Mesodermal cell (in vitro differentiated cells): ENCODE results near the gene PDGFRB.

Source experiments
- H3K27ac ChIP-seq: 2 replicates; pipeline ENCODE4 v1.7.0; 2013; ENCODE audit warnings: mild to moderate bottlenecking, low read depth, low read length, moderate library complexity; ENCODE audit not compliant: severe bottlenecking
- H3K36me3 ChIP-seq: 2 replicates; pipeline ENCODE4 v1.7.1; 2013; ENCODE audit warnings: mild to moderate bottlenecking, low read length, moderate library complexity; ENCODE audit not compliant: control insufficient read depth, insufficient read depth
- H3K4me1 ChIP-seq: one replicate; pipeline ENCODE4 v1.7.1; 2013; ENCODE audit warnings: mild to moderate bottlenecking, low read length; ENCODE audit not compliant: insufficient read depth, control insufficient read depth, poor library complexity, severe bottlenecking
- H3K4me3 ChIP-seq: 2 replicates; pipeline ENCODE4 v1.7.0; 2013; ENCODE audit warnings: low read length, control low read depth, mild to moderate bottlenecking; ENCODE audit not compliant: insufficient read depth, poor library complexity, severe bottlenecking; ENCODE audit errors: extremely low read depth
- H3K9me3 ChIP-seq: 2 replicates; pipeline ENCODE4 v1.7.1; 2013; ENCODE audit warnings: mild to moderate bottlenecking, low read length, moderate library complexity; ENCODE audit not compliant: control insufficient read depth
- WGBS, 2 experiments: methylation state at CpG; one replicate each; pipeline ENCODE4 v1.1.5; 2013; ENCODE audit warnings: missing lambda C conversion rate in 2 of 2; ENCODE audit not compliant: insufficient coverage in 2 of 2; 5-methylcytosine and 5-hydroxymethylcytosine counted together

The PDGFRB gene

DNA sequence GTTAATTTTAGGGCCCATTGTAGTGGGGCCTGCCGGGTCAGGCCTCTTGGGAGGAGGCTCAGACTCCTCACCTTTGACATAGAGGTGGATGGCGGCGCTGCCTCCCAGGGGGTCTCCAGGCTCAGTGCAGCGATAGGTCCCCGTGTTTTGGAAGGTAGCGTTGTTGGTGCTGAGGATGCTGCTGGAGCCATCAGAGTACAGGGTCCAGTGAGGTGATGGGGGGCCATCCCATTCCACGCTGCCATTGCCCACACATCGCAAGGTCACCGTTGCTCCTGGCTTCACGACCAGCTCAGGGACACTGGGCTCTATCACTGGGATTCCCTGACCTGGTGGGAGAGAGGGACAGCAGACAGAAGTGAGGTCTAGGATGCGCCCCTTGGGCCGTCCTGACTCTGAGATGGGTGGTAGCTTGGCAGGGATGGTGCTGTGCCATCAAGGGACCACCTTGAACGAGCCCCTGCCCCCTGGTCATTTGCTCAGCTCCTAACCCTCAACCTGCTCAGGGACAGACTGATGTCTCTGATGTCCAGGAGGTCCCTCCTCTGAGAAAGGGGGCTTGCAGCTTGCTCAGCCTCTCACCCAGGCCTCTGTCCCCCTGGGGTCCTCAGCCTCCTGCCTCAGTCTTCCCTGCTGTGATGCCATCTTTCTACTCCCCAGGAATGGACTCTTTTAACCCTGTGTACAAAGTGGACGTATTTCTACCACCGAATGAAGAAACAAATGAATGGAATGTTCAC is 74.8 kb downstream of the PDGFRB start:
- no peak overlapping the region for H3K4me3 ChIP-seq
- no peaks in the 10 kb centered on the region for H3K36me3 ChIP-seq
- no peak overlapping the region for H3K27ac ChIP-seq
- WGBS, 2 experiments, result 90 to 94% methylated on average over 11 to 14 of the region's 15 CpGs
- peaks cover 7% of the 10 kb centered on the region for H3K4me1 ChIP-seq
- no peaks in the 10 kb centered on the region for H3K9me3 ChIP-seq

GRCh38 chr5:150079909-150080461 is 75.7 kb downstream of the PDGFRB start:
- no peaks in the 10 kb centered on the region for H3K9me3 ChIP-seq
- WGBS, 2 experiments, result 90 to 97% methylated on average over 14 to 17 of the region's 19 CpGs
- no peaks in the 10 kb centered on the region for H3K36me3 ChIP-seq
- no peak overlapping the region for H3K27ac ChIP-seq
- no peak overlapping the region for H3K4me3 ChIP-seq
- peaks cover 7% of the 10 kb centered on the region for H3K4me1 ChIP-seq

DNA sequence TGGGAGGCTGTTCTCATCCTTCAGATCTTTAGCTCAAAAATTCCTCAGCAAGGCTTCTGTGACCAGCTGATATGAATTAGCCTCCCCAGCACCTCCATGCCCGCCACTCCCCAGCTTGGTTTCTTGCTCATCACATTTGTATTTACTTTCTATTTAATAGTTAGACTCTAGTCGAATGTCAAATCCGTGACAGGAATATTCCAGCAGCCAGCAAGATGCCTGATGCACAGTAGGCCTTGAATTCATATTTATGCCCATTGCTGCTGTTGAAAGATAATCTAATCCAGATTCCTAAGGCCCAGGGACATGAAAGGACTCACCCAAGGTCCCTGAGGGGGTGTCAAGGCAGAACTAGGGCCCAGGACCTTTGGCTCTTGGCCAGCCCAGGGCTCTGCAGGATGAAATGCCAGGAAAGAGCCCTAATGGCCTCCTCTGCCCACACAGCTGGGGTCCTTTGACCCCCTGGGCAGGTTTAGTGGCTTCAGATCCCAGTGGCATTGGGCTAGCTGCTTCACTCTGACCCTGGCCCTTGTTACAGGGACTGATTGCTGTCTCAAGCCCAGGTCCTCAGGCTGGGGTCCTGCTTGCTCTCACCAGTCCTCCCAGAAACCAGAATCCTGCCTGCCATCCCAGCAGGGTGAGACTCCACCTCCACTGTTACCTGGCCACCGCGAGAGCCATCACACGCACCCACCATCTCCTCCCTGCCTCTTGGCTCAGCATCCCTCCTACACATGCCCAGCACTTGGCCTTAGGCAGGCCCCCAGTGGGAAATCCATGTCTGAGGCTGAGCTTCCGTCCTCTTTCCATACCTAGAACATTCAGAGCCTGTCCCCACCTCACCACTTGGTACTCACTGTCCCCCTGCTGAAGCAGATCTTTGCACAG is 76.6 kb downstream of the PDGFRB start:
- Histone ChIP-seq H3K4me1 (peaks cover 7% of the 10 kb centered on the region), H3K4me3 (no peak overlapping the region), H3K9me3 (no peaks in the 10 kb centered on the region), H3K27ac (no peak overlapping the region), H3K36me3 (no peaks in the 10 kb centered on the region)
- WGBS, 2 experiments, result 89 to 96% methylated on average over 5 to 6 of the region's 7 CpGs

GRCh38 chr5:150077996-150078801 is 77.4 kb downstream of the PDGFRB start:
- 81 to 92% methylated on average over 7 to 8 of the region's 8 CpGs for WGBS, 2 experiments
- Histone ChIP-seq H3K36me3 (no peaks in the 10 kb centered on the region), H3K27ac (no peak overlapping the region), H3K4me1 (peaks cover 7% of the 10 kb centered on the region), H3K9me3 (no peaks in the 10 kb centered on the region), H3K4me3 (no peak overlapping the region)

GRCh38 chr5:150077060-150077459 is 78.6 kb downstream of the PDGFRB start:
- no peak overlapping the region for H3K27ac ChIP-seq

DNA sequence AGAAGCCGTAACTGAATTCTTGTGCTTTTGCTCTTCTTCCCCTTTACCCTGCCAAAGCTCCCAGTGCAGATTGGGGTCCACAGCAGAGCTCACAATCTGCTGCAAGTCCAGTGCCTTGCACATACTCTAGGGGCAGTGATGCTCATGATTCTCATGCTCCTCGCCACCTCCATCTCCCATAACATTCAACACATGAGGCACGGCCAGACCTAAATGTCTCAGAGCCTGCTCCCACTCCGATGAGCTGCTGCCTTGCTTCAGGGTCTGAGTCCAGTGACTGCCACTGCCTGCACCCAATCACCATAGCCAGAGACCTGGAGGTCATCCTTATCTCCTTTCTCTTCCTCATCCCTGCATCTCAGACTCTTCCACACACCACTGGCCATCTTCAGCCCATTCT is 79.8 kb downstream of the PDGFRB start:
- WGBS, 2 experiments, result 90 to 97% methylated on average over 3 to 4 of the region's 4 CpGs
- no peaks in the 10 kb centered on the region for H3K36me3 ChIP-seq

More at GRCh38 chr5:150077060-150077459, 78.6 kb downstream of the PDGFRB start:
- WGBS, 2 experiments, result 87 to 94% methylated on average over 8 of the region's 8 CpGs
- Histone ChIP-seq H3K4me1 (peaks cover under 1% of the 10 kb centered on the region), H3K36me3 (no peaks in the 10 kb centered on the region), H3K9me3 (no peaks in the 10 kb centered on the region), H3K4me3 (no peak overlapping the region)

DNA sequence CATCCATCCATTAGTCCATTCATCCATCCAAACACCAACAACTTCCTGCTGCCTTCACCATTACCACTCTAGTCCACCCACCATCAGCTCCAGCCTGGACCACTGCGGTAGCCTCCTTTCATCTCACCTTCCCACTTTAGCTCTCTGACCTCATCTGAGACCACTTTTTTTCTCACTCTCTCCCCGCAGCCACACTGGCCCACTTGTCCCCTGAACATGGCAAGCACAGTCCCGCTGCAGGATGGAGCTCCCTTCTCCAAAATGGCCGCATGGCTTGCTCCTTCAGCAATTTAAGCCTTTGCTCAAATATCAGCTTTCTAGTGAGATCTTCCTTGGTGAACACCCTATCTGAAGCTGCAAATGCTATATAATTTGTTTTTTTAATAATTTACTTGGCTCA is 80.4 kb downstream of the PDGFRB start:
- 94 to 100% methylated on average over 4 of the region's 4 CpGs for WGBS, 2 experiments

More for the DNA sequence above, 79.8 kb downstream of the PDGFRB start:
- Histone ChIP-seq H3K27ac (no peak overlapping the region), H3K4me1 (no peaks in the 10 kb centered on the region), H3K4me3 (no peak overlapping the region), H3K9me3 (no peaks in the 10 kb centered on the region)

DNA sequence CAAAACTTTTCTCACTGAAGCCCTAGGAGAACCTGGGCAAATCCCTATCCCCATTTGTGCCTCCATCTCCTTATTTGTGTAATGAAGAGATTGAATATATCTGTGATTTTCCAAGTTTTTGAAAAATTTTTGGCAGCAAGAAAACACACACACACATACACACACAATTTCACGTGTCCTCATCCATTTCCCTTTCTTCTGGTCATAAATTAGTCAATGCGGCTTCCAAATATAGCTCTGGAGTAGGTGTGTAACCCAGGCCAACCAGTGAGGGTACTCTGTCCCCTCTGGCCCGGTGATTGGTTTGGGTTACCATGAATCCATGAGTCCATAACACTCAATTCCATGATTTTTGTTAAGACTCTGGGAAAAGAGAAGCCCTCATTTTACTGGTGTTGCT is 82.0 kb downstream of the PDGFRB start:
- Histone ChIP-seq H3K4me1 (no peaks in the 10 kb centered on the region), H3K4me3 (no peak overlapping the region), H3K27ac (no peak overlapping the region), H3K36me3 (no peaks in the 10 kb centered on the region), H3K9me3 (no peaks in the 10 kb centered on the region)
- WGBS, 2 experiments, result 33 to 94% methylated on average over 1 to 2 of the region's 3 CpGs

More for the DNA sequence above, 80.4 kb downstream of the PDGFRB start:
- Histone ChIP-seq H3K36me3 (no peaks in the 10 kb centered on the region), H3K9me3 (no peaks in the 10 kb centered on the region), H3K4me3 (no peak overlapping the region), H3K27ac (no peak overlapping the region), H3K4me1 (no peaks in the 10 kb centered on the region)

DNA sequence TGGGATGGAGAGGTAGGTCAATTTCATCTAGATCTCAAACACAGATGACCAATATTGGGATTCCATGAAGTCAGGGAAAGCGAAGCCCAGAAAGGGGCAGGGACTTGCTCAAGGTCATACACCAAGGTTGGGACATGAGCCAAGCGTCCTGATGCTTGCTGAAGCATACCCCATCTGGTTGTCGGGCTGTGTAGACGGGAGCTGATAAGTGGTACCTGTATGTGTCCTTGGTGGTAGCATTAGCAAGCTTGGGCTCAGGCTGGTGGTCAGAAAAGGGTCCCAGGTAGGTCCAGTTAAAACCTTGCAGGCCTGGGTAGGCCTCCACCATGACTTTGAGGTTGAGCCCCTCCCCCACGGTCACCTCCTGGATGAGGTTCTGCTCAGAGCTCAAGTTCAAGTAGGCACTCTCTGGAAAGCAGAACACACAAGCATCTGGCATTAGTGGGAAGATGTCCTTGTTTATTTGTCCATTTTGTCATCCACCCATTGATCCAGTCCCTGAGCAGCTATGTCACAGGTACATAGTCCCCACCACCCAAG is 82.5 kb downstream of the PDGFRB start:
- no peak overlapping the region for H3K27ac ChIP-seq
- no peaks in the 10 kb centered on the region for H3K9me3 ChIP-seq
- no peak overlapping the region for H3K4me3 ChIP-seq
- 94 to 97% methylated on average over 3 to 5 of the region's 5 CpGs for WGBS, 2 experiments
- H3K4me1 ChIP-seq, result no peaks in the 10 kb centered on the region
- no peaks in the 10 kb centered on the region for H3K36me3 ChIP-seq

DNA sequence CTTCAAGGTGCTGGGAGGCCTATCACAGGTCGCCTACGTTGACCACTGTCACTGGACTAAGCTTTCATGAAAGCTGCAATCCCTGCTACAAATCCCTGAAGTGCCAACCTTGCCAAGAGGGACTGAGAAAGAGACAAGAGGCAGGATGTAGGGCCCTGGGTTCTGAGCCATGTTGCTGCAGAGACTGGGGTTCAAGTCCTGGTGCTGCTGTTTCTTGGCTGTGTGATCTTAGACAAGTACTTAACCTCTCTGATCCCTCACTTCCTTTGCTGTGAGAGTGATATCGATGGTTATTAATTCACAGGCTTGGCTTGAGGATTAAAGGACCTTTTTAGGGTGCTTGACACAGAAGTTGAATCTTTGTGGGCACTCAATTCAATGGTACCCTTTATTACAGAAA is 84.8 kb downstream of the PDGFRB start:
- peaks cover 9% of the 10 kb centered on the region for H3K4me1 ChIP-seq
- no peak overlapping the region for H3K4me3 ChIP-seq
- H3K36me3 ChIP-seq, result no peaks in the 10 kb centered on the region
- 92 to 93% methylated on average over 2 of the region's 3 CpGs for WGBS, 2 experiments
- H3K27ac ChIP-seq, result no peak overlapping the region
- no peaks in the 10 kb centered on the region for H3K9me3 ChIP-seq
